Measurements from ENCODE around the gene TTR.

DNA sequence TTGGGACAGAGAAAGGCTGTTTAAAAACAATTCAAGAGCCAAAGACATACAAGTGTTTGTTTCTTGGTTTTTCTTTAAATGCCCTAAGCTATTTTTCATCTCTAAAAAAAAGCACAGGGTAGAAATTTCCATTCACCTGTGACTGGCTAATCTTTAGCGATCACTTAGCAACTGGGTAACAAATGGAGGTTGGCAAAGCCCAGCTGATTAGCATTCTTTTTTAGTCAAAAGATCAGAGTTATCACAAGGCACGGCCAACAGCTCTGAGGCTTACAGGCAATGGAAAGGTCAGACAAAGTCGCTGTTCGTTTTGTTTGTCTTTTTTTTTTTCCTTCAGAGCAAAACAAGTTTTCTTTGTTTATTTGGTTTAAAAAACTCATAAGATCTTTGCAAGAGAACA is 29.0 kb upstream of the TTR start:
- TF ChIP-seq, protein P1, sequence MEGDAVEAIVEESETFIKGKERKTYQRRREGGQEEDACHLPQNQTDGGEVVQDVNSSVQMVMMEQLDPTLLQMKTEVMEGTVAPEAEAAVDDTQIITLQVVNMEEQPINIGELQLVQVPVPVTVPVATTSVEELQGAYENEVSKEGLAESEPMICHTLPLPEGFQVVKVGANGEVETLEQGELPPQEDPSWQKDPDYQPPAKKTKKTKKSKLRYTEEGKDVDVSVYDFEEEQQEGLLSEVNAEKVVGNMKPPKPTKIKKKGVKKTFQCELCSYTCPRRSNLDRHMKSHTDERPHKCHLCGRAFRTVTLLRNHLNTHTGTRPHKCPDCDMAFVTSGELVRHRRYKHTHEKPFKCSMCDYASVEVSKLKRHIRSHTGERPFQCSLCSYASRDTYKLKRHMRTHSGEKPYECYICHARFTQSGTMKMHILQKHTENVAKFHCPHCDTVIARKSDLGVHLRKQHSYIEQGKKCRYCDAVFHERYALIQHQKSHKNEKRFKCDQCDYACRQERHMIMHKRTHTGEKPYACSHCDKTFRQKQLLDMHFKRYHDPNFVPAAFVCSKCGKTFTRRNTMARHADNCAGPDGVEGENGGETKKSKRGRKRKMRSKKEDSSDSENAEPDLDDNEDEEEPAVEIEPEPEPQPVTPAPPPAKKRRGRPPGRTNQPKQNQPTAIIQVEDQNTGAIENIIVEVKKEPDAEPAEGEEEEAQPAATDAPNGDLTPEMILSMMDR (conservative IDR thresholded peaks at IDR 0.05; ENCODE audit: low read depth, low read length): no peak
- TF ChIP-seq POLR2A (IDR thresholded peaks at IDR 0.05; ENCODE audit: low read depth, low read length) (no peak), BHLHE40 (IDR thresholded peaks at IDR 0.05; ENCODE audit: low read depth, low read length) (no peak), FOS (IDR thresholded peaks at IDR 0.05; ENCODE audit: low read depth, low read length) (no peak), RFX5 (IDR thresholded peaks at IDR 0.05; ENCODE audit: low read depth, low read length) (no peak), RAD21 (IDR thresholded peaks at IDR 0.05; ENCODE audit: low read length) (no peak), NFE2L2 (IDR thresholded peaks at IDR 0.05; ENCODE audit: low read depth, low read length) (no peak), CEBPB (IDR thresholded peaks at IDR 0.05; ENCODE audit: low read depth, low read length) (no peak)
